Measurements from ENCODE around the gene SBNO1. TPM values are rescaled to one million over a fixed set of nuclear protein-coding genes. Genes with fewer than 3 reads are reported as not detected.
"Not testable (repeated sequence)": the region's sequence is repeated elsewhere in the genome, so short reads cannot be mapped to it uniquely, and the experiment has no call there.

SBNO1 gene
- total RNA-seq, 1 experiment from 2014 or later = 39.2 TPM

DNA sequence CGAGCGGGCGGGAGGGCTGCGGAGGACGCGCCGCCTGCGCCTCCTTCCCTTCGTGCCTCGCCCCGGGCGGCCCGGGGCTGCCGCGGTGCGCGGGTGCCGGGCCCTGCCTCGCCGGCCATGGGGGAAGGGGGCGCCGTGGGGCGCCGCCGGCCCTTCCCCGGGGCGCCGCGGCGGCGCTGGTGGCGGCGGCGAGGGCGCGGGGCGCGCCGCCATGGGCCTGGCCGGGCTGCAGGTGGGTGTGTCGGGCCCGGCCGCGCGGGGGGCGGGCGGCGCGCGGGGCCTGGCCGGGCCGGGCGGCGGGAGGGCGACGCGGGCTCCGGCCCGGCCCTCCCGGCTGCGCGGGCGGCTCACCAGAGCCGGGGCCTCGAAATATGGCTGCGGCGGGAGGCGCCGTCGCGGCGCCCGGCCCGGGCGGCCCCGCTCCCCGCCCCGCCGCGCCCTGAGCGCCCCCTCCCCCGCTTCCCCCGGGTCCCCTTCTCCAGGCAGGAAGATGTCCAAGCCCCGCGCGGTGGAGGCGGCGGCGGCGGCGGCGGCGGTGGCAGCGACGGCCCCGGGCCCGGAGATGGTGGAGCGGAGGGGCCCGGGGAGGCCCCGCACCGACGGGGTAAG is 24.4 kb upstream of the SBNO1 start:
- DNase-seq (ENCODE audit: low spot score) = no peak

GRCh38 chr12:123388177-123388950 is 23.7 kb upstream of the SBNO1 start:
- DNase-seq (ENCODE audit: low spot score) = no peak

GRCh38 chr12:123387508-123388176 is 23.0 kb upstream of the SBNO1 start:
- DNase-seq (ENCODE audit: low spot score) = no peak

DNA sequence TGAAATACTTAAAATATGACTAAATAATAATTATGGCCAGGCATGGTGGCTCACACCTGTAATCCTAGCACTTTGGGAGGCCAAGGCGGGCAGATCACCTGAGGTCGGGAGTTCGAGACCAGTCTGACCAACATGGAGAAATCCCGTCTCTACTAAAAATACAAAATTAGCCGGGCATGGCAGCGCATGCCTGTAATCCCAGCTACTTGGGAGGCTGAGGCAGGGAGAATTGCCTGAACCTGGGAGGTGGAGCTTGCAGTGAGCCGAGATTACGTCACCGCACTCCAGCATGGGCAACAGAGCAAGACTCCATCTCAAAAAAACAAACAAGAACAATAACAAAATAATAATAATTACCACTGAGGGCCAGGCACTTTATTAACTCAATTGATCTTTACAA is 20.9 kb upstream of the SBNO1 start:
- not testable (repeated sequence) for DNase-seq (ENCODE audit: low spot score)

GRCh38 chr12:123384994-123385376 is 20.3 kb upstream of the SBNO1 start:
- no peak for DNase-seq (ENCODE audit: low spot score)

- DNase-seq (ENCODE audit: low spot score) = no peak
These were observed 19.8 kb upstream of the SBNO1 start for GRCh38 chr12:123384318-123384993.

- no peak for DNase-seq (ENCODE audit: low spot score)
These were observed 18.0 kb upstream of the SBNO1 start for GRCh38 chr12:123382684-123383083.

DNA sequence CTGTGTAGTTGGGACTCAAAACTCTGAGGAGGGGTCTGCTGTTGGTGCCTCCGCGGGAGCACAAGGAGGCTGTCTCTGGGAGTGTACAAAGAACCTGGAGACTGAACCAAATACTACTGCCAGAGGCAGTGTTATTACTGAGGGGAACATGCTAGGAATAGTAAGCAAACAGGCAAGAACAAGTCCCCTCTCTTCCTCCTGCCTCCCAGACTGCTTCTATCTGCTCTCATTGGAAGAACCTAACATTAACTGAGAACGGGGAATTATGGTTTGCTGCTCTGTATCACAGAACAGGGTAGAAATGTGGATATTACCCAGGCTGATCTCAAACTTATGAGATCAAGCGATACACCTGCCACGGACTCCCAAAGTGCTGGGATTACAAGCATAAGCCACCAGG is 14.7 kb upstream of the SBNO1 start:
- no peak for DNase-seq (ENCODE audit: low spot score)

DNA sequence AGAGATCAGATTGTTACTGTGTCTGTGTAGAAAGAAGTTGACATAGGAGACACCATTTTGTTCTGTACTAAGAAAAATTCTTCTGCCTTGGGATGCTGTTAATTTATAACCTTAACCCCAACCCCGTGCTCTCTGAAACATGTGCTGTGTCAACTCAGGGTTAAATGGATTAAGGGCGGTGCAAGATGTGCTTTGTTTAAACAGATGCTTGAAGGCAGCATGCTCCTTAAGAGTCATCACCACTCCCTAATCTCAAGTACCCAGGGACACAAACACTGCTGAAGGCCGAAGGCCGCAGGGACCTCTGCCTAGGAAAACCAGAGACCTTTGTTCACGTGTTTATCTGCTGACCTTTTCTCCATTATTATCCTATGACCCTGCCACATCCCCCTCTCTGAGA is 7.8 kb upstream of the SBNO1 start:
- not testable (repeated sequence) for DNase-seq (ENCODE audit: low spot score)

DNA sequence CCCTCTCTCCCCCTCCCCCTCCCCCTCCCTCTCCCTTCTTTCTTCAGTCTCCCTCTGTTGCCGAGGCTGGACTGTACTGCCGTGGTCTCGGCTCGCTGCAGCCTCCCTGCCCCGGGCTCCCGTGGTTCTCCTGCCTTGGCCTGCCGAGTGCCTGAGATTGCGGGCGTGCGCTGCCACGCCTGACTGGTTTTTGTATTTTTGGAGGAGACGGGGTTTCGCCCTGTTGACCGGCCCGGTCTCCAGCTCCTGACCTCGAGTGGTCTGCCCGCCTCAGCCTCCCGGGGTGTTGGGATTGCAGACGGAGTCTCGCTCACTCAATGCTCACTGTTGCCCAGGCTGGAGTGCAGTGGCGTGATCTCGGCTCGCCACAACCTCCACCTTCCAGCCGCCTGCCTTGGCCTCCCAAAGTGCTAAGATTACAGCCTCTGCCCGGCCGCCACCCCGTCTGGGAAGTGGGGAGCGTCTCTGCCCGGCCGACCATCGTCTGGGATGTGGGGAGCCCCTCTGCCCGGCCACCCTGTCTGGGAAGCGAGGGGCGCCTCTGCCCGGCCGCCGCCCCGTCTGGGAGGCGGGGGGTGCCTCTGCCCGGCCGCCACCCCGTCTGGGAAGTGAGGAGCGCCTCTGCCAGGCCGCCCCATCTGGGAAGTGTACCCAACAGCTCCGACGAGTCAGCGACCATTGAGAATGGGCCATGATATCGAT is 7.2 kb upstream of the SBNO1 start:
- not testable (repeated sequence) for DNase-seq (ENCODE audit: low spot score)

GRCh38 chr12:123369229-123369628 is 4.6 kb upstream of the SBNO1 start:
- DNase-seq (ENCODE audit: low spot score) = no peak

- DNase-seq (ENCODE audit: low spot score) = not testable (repeated sequence)
These were observed 3.8 kb upstream of the SBNO1 start for GRCh38 chr12:123368431-123368830.

DNA sequence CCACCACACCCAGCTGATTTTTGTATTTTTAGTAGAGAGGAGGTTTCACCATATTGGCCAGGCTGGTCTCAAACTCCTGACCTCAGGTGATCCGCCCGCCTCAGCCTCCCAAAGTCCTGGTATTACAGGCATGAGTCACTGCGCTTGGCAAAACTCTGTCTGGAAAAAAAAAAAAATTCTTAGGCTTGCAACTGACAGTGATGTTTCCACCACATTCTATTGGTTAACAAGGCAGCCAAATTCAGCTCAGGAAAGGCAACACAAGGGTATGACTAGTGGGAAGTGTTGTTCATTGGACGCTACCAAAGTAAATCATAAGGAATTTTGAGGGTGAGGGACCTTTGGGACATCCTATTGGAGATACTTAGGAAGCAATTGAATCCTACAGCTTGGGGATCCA is 2.9 kb upstream of the SBNO1 start:
- peak; percentile 30 for DNase-seq (ENCODE audit: low spot score)

DNA sequence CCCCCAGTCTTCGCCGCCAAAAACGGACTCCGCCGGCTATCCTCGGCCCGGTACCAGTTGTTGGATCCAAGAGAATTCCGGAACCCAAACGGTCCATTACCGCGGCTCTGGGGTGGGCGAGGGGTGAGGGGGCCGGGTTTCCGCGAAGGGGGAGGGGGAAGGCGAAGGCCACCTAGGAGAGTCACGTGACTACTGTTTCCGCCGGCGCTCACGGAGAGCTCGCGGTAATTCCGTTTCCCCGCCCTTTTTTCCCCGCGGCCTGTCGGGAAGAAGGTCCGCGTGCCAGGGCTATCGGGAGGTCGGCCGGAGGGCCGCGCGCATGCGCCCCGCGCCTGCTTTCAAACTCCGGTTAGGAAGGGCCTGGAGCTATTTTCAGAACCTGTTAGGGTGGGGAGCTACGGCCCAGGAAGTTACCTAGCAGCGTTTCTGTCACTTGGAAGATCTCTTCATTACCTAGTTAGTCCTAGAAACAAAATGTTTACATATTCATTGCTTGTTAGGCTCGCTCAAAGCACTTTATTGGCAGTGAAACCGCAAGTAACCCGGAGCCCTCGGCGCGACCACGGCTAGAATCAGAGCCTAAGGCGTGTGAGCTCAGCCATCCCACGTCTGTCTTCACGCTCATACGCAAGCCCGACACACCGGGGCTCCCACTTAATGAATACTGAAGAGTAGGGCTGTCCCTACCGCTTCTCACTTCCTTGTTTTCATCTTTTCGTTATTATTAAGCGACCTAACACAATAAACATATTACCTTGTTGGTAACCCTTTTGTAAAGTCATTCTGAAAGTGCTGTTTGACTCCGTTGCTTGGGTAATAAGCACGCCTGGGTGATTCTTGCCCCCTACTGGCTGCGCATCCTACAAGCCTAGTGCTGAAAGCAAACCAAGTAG is 624 bp upstream of the SBNO1 start:
- peak; percentile 95 for DNase-seq (ENCODE audit: low spot score)

DNA sequence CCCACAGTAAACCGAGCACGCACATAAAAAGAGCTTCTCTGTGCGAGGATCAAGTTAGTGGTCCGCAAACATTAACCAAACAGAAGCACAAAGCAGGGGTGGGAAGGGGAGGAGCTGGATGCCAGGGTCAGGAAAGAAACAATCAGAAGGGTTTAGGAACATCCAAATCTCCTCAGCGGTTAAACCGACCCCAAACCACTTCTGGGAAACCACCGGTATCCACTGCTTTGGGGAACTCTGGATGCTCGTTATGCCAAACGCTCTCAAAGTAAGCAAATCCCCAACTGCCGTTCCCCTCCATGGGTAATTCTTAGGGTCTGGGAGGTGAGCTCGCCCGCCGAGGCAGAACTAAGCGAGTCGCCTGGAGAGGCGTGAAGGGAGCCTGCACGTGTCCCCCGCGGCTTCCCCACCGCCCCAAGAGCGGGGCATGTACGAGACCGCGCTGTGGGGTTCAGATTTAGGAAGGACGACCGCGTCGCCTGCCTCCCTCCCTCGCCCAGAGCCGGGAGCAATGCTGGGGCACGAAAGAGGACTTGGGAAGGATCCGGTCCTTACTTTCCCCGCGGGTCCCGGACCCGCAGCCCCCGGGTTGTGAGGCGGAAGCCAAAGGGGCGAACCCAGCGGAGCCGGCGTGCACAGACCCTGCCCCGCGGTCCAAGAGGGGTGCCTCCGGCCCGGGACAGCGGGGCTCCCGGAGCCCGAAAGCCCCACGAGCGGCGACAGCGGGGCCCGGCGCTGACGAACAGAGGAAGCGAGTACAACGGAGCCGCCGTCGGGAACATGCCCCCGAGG is 711 bp downstream of the SBNO1 start:
- DNase-seq (ENCODE audit: low spot score) = no peak

- DNase-seq (ENCODE audit: low spot score) = no peak
These were observed 1.3 kb downstream of the SBNO1 start for GRCh38 chr12:123363390-123363739.

DNA sequence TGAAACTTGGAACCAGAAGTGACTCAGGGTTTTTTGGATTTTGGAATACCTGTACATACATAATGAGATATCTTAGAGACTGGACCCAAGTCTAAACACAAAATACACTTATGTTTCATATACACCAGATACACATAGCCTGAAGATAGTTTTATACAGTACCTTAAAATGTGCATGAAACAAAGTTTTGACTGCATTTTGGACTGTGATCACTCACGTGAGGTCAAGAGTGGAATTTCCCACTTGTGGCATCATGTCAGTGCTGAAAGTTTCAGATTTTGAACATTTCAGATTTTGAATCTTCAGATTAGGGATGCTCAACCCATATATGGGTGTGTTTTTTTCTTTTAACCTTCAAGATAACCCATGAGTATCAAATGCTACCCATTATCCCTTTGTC is 6.6 kb downstream of the SBNO1 start:
- DNase-seq (ENCODE audit: low spot score) = no peak

DNA sequence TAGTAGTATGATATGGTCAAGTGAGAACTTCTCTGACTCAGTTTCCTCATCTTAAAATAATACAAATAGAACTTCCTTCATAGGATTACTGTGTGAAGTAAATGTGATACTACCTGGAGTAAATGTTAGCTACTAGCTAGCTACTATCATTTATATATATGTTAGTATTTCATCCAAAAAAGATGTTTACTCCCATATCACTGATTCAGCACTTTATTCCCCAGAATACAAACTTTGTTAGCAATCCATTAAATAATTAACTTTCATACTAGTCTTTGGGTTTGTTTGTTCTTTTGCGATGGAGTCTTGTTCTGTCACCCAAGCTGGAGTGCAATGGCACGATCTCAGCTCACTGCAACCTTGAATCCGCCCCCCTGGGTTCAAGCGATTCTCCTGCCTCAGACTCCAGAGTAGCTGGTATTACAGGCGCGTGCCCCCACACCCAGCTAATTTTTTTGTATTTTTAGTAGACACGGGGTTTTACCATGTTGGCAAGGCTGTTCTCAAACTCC is 8.4 kb downstream of the SBNO1 start:
- DNase-seq (ENCODE audit: low spot score) = no peak

DNA sequence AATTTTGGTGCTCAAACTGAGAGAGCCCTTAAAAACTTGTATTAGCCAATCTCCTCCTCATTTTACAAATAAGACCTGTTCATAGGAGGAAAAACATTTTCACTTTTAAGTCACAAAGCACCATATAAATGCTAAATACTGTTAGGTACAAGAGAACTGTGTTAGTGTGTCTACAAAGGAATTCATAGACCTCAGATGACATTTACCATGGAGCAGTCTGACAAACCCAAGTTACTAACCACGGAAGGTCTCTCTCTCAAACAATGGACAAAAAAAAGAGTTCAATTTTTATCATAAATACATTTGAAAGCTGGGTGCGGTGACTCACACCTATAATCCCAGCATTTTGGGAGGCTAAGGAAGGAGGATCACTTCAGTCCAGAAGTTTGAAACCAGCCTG is 10.0 kb downstream of the SBNO1 start:
- no peak for DNase-seq (ENCODE audit: low spot score)

DNA sequence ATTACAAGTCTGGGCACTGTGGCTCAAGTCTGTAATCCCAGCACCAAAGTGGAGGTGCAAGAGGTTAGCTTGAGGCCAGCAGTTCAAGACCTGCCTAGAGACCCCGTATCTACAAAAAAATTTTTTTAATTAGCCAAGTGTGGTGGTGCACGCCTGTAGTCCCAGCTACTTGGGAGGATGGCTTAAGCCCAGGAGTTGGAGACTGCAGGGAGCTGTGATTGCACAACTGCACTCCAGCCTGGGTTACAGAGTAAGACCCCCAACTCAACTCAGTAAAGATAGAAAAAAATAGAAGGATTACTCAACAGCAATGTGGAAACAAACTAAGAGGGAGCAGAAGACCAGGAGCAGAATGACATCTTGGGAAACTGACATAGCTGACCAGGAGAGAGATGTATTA is 13.3 kb downstream of the SBNO1 start:
- DNase-seq (ENCODE audit: low spot score) = no peak
